K562 (cell line): ENCODE data around the gene OR2F1.

Experiments
- SMC3 ChIP-seq: conservative IDR thresholded peaks from 2 replicates; pipeline ENCODE4 v1.6.1; 2011; ENCODE audit warnings: low read depth, low read length, improper control_type of control experiment; ENCODE audit not compliant: insufficient read depth
- ZBTB1 ChIP-seq: sonication (generic); formaldehyde crosslinking; IDR thresholded peaks from 2 replicates; pipeline ENCODE4 v1.8.1; 2023; ENCODE audit warnings: missing genetic modification reagents, low read depth, mild to moderate bottlenecking, borderline replicate concordance
- TF ChIP-seq, protein P1 (sequence below), 3 experiments: fragments of 200-800 bp in 1 of 3; fragments of 250-450 bp in 1 of 3; fragments of 450-650 bp in 1 of 3; sonication (Bioruptor Pico) in 1 of 3; sonication (Bioruptor generic) in 1 of 3; formaldehyde crosslinking in 1 of 3; IDR thresholded peaks; 2 replicates each; pipeline versions ENCODE4 v1.6.1 to v1.8.0; 2016 to 2022; ENCODE audit warnings: mild to moderate bottlenecking in 2 of 3, missing genetic modification characterization in 2 of 3, missing compliant biosample characterization in 1 of 3, moderate library complexity in 1 of 3
- TF ChIP-seq, protein P2 (sequence below), 3 experiments: IDR thresholded peaks in 2 of 3; conservative IDR thresholded peaks in 1 of 3; 2 replicates each; pipeline ENCODE4 v1.5.1; 2011 to 2012; ENCODE audit warnings: low read length in 3 of 3, mild to moderate bottlenecking in 3 of 3, control low read depth in 2 of 3, improper control_type of control experiment in 1 of 3, inconsistent platforms in 1 of 3, low read depth in 1 of 3, mixed read lengths in 1 of 3, moderate library complexity in 1 of 3; ENCODE audit not compliant: insufficient read depth in 2 of 3

- TF ChIP-seq, protein P1, sequence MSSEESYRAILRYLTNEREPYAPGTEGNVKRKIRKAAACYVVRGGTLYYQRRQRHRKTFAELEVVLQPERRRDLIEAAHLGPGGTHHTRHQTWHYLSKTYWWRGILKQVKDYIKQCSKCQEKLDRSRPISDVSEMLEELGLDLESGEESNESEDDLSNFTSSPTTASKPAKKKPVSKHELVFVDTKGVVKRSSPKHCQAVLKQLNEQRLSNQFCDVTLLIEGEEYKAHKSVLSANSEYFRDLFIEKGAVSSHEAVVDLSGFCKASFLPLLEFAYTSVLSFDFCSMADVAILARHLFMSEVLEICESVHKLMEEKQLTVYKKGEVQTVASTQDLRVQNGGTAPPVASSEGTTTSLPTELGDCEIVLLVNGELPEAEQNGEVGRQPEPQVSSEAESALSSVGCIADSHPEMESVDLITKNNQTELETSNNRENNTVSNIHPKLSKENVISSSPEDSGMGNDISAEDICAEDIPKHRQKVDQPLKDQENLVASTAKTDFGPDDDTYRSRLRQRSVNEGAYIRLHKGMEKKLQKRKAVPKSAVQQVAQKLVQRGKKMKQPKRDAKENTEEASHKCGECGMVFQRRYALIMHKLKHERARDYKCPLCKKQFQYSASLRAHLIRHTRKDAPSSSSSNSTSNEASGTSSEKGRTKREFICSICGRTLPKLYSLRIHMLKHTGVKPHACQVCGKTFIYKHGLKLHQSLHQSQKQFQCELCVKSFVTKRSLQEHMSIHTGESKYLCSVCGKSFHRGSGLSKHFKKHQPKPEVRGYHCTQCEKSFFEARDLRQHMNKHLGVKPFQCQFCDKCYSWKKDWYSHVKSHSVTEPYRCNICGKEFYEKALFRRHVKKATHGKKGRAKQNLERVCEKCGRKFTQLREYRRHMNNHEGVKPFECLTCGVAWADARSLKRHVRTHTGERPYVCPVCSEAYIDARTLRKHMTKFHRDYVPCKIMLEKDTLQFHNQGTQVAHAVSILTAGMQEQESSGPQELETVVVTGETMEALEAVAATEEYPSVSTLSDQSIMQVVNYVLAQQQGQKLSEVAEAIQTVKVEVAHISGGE (CRISPR knock-in tag; IDR thresholded peaks at IDR 0.05): no peak
- no peak for TF ChIP-seq ZBTB1 (CRISPR knock-in tag)
- no peak for TF ChIP-seq SMC3
- TF ChIP-seq, protein P2, sequence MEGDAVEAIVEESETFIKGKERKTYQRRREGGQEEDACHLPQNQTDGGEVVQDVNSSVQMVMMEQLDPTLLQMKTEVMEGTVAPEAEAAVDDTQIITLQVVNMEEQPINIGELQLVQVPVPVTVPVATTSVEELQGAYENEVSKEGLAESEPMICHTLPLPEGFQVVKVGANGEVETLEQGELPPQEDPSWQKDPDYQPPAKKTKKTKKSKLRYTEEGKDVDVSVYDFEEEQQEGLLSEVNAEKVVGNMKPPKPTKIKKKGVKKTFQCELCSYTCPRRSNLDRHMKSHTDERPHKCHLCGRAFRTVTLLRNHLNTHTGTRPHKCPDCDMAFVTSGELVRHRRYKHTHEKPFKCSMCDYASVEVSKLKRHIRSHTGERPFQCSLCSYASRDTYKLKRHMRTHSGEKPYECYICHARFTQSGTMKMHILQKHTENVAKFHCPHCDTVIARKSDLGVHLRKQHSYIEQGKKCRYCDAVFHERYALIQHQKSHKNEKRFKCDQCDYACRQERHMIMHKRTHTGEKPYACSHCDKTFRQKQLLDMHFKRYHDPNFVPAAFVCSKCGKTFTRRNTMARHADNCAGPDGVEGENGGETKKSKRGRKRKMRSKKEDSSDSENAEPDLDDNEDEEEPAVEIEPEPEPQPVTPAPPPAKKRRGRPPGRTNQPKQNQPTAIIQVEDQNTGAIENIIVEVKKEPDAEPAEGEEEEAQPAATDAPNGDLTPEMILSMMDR (IDR thresholded peaks at IDR 0.05 in 2 of 3, conservative IDR thresholded peaks at IDR 0.05 in 1 of 3; ENCODE audit: insufficient read depth in 2 of 3, low read depth in 1 of 3, low read length in 3 of 3): no peak
These were observed 24.7 kb downstream of the OR2F1 start for GRCh38 chr7:143979359-143979758.
